Common myeloid progenitor, CD34-positive (primary cell): ENCODE results near the gene ARHGAP29.
A peak's percentile ranks its signal among the peaks of the same experiment; 100 is the strongest.

ENCODE experiments used
- CTCF ChIA-PET: fragments of 350-600 bp; sonication (Branson Sonifier 250); formaldehyde crosslinking; loops from one replicate; lab custom pipeline; 2021; ENCODE audit warnings: antibody characterized with exemption; lab: Charles Lee
- POLR2A ChIA-PET: fragments of 350-600 bp; sonication (Branson Sonifier 250); formaldehyde crosslinking; loops from one replicate; lab custom pipeline; 2021; ENCODE audit warnings: antibody characterized with exemption; lab: Charles Lee
- DNase-seq, 3 donors: peaks; one replicate each; pipeline versions ENCODE4 v3.0.0 to v3.0.0-alpha.2; 2013
- H3K27ac ChIP-seq, 2 experiments: 1 replicate in 1 of 2; 2 replicates in 1 of 2; pipeline ENCODE4 v1.7.0; 2013; ENCODE audit warnings: inconsistent platforms in 2 of 2, low read length in 2 of 2, mild to moderate bottlenecking in 2 of 2, low read depth in 1 of 2, moderate library complexity in 1 of 2; ENCODE audit not compliant: severe bottlenecking in 2 of 2, insufficient read depth in 1 of 2, poor library complexity in 1 of 2
- H3K27me3 ChIP-seq, 5 experiments: replicated peaks in 2 of 5; 1 replicate in 3 of 5; 2 replicates in 2 of 5; pipeline versions ENCODE4 v1.6.1 to v1.7.0; 2013; ENCODE audit warnings: low read length in 4 of 5, mild to moderate bottlenecking in 2 of 5, moderate library complexity in 2 of 5, inconsistent platforms in 1 of 5; ENCODE audit not compliant: insufficient read depth in 5 of 5, control insufficient read depth in 4 of 5
- H3K36me3 ChIP-seq, 4 experiments: 1 replicate in 2 of 4; 2 replicates in 2 of 4; pipeline versions ENCODE4 v1.6.1 to v1.7.0; 2013; ENCODE audit warnings: low read length in 3 of 4, control low read depth in 1 of 4, mild to moderate bottlenecking in 1 of 4; ENCODE audit not compliant: control insufficient read depth in 4 of 4, insufficient read depth in 4 of 4
- H3K4me1 ChIP-seq, 4 experiments: 1 replicate in 3 of 4; 2 replicates in 1 of 4; pipeline versions ENCODE4 v1.6.1 to v1.7.1; 2013; ENCODE audit warnings: low read length in 3 of 4, mild to moderate bottlenecking in 3 of 4, control low read depth in 1 of 4, inconsistent platforms in 1 of 4, moderate library complexity in 1 of 4; ENCODE audit not compliant: control insufficient read depth in 4 of 4, insufficient read depth in 4 of 4; ENCODE audit errors: control extremely low read depth in 1 of 4
- H3K4me3 ChIP-seq, 7 experiments: 1 replicate in 4 of 7; 2 replicates in 3 of 7; pipeline versions ENCODE4 v1.5.1 to v1.7.0; 2013; ENCODE audit warnings: mild to moderate bottlenecking in 7 of 7, low read length in 6 of 7, moderate library complexity in 6 of 7, inconsistent platforms in 2 of 7, low read depth in 2 of 7, control low read depth in 1 of 7; ENCODE audit not compliant: insufficient read depth in 4 of 7, control insufficient read depth in 1 of 7; ENCODE audit errors: extremely low read depth in 1 of 7
- H3K9me3 ChIP-seq, 5 experiments: 1 replicate in 4 of 5; 2 replicates in 1 of 5; pipeline versions ENCODE4 v1.6.1 to v1.7.1; 2013; ENCODE audit warnings: low read length in 4 of 5, mild to moderate bottlenecking in 2 of 5, inconsistent platforms in 1 of 5, low read depth in 1 of 5, moderate library complexity in 1 of 5; ENCODE audit not compliant: control insufficient read depth in 4 of 5, insufficient read depth in 2 of 5; ENCODE audit errors: control extremely low read depth in 1 of 5
- WGBS: methylation state at CpG from one replicate; pipeline ENCODE4 v1.1.5; 2013; ENCODE audit not compliant: insufficient coverage; 5-methylcytosine and 5-hydroxymethylcytosine counted together

Gene ARHGAP29

GRCh38 chr1:94254073-94254810 is 16.9 kb upstream of the ARHGAP29 start:
- no peak overlapping the region for H3K4me3 ChIP-seq
- H3K27ac ChIP-seq: no peak overlapping the region
- no peaks in the 10 kb centered on the region for H3K36me3 ChIP-seq
- H3K9me3 ChIP-seq: no peaks in the 10 kb centered on the region
- H3K4me1 ChIP-seq: no peaks in the 10 kb centered on the region
- WGBS: 83% methylated on average over 1 of the region's 3 CpGs
- POLR2A ChIA-PET: no interaction called here
- CTCF ChIA-PET: interaction anchor here (1.6 to 2.3 kb wide), 3 partner anchors 12 to 191 kb away, joined by 4 to 6 read pairs (median 6); no protein-coding TSS in a partner anchor
- peaks cover 0 to 16% (median 0%) of the 10 kb centered on the region in 5 experiments for H3K27me3 ChIP-seq
- no peak for DNase-seq

- ChIA-PET CTCF (interaction anchor here (1.3 to 2.3 kb wide), 4 partner anchors 12 to 215 kb away, joined by 4 to 6 read pairs (median 6); no protein-coding TSS in a partner anchor), POLR2A (no interaction called here)
- no peak overlapping the region for H3K4me3 ChIP-seq
- no CpG with 5 or more reads among the region's 9 CpGs for WGBS
- no peaks in the 10 kb centered on the region for H3K36me3 ChIP-seq
- H3K9me3 ChIP-seq: no peaks in the 10 kb centered on the region
- peaks cover 0 to 23% (median 5%) of the 10 kb centered on the region in 5 experiments for H3K27me3 ChIP-seq
- H3K27ac ChIP-seq: no peak overlapping the region
- DNase-seq: no peak
- H3K4me1 ChIP-seq: no peaks in the 10 kb centered on the region
Measured at GRCh38 chr1:94253456-94254017, 16.2 kb upstream of the ARHGAP29 start.

- POLR2A ChIA-PET: no interaction called here
- Histone ChIP-seq H3K4me3 (no peak overlapping the region), H3K9me3 (peaks cover 0 to 3% (median 0%) of the 10 kb centered on the region in 5 experiments), H3K36me3 (no peaks in the 10 kb centered on the region), H3K27ac (no peak overlapping the region), H3K27me3 (peaks cover 9 to 52% (median 22%) of the 10 kb centered on the region in 5 experiments), H3K4me1 (peaks cover 0 to 16% (median 12%) of the 10 kb centered on the region in 4 experiments)
- WGBS: 92% methylated on average over 2 of the region's 3 CpGs
- no peak for DNase-seq
- CTCF ChIA-PET: no interaction called here
Measured at GRCh38 chr1:94250341-94250740, 13.0 kb upstream of the ARHGAP29 start.

- H3K4me3 ChIP-seq: no peak overlapping the region
- CTCF ChIA-PET: interaction anchor here (0.6 to 17.2 kb wide), 3 partner anchors 86 to 188 kb away, joined by 3 to 204 read pairs (median 12); no protein-coding TSS in a partner anchor
Measured at GRCh38 chr1:94248956-94249688, 11.7 kb upstream of the ARHGAP29 start.

GRCh38 chr1:94247138-94248094 is 10.0 kb upstream of the ARHGAP29 start:
- peaks cover 0 to 16% (median 12%) of the 10 kb centered on the region in 4 experiments for H3K4me1 ChIP-seq
- CTCF ChIA-PET: interaction anchor here (0.8 to 17.2 kb wide), 4 partner anchors 10 to 208 kb away, joined by 3 to 204 read pairs (median 8); no protein-coding TSS in a partner anchor
- peaks cover 0 to 21% (median 4%) of the 10 kb centered on the region in 5 experiments for H3K9me3 ChIP-seq
- POLR2A ChIA-PET: no interaction called here
- H3K27me3 ChIP-seq: peaks cover 13 to 64% (median 28%) of the 10 kb centered on the region in 5 experiments
- under 1% methylated on average over 69 of the region's 103 CpGs for WGBS
- no peak overlapping the region for H3K27ac ChIP-seq
- peak in 2 of 3 donors; percentile 48 to 62 for DNase-seq
- peak overlapping the region; percentile 40 to 76 (median 58) for H3K4me3 ChIP-seq
- no peaks in the 10 kb centered on the region for H3K36me3 ChIP-seq

More at GRCh38 chr1:94248956-94249688, 11.7 kb upstream of the ARHGAP29 start:
- WGBS: 92% methylated on average over 8 of the region's 11 CpGs
- peaks cover 0 to 9% (median 0%) of the 10 kb centered on the region in 5 experiments for H3K9me3 ChIP-seq
- no peak overlapping the region for H3K27ac ChIP-seq
- DNase-seq: no peak
- peaks cover 0 to 16% (median 12%) of the 10 kb centered on the region in 4 experiments for H3K4me1 ChIP-seq
- POLR2A ChIA-PET: no interaction called here
- peaks cover 13 to 60% (median 25%) of the 10 kb centered on the region in 5 experiments for H3K27me3 ChIP-seq
- H3K36me3 ChIP-seq: no peaks in the 10 kb centered on the region

GRCh38 chr1:94246692-94247137 is 9.3 kb upstream of the ARHGAP29 start:
- Histone ChIP-seq H3K4me3 (peak overlapping the region in 6 of 7 experiments; percentile 40 to 76 (median 64)), H3K9me3 (peaks cover 0 to 21% (median 9%) of the 10 kb centered on the region in 5 experiments), H3K36me3 (no peaks in the 10 kb centered on the region), H3K27ac (no peak overlapping the region), H3K27me3 (peaks cover 13 to 63% (median 28%) of the 10 kb centered on the region in 5 experiments), H3K4me1 (peaks cover 0 to 16% (median 12%) of the 10 kb centered on the region in 4 experiments)
- CTCF ChIA-PET: interaction anchor here (1.2 to 17.2 kb wide), 3 partner anchors 11 to 185 kb away, joined by 3 to 204 read pairs (median 12); no protein-coding TSS in a partner anchor
- POLR2A ChIA-PET: no interaction called here
- DNase-seq: peak in 1 of 3 donors; percentile 32
- WGBS: no CpG with 5 or more reads among the region's 11 CpGs
